Central memory CD4-positive, alpha-beta T cell (primary cell): ENCODE data around the gene MT1E.
"Not testable (repeated sequence)": the region's sequence is repeated elsewhere in the genome, so short reads cannot be mapped to it uniquely, and the experiment has no call there.

Experiments
- DNase-seq: peaks from one replicate; pipeline ENCODE4 v3.0.0; 2022
- total RNA-seq, 3 experiments: gene quantifications; one replicate each; lab custom pipeline; 2026; lab: John Stamatoyannopoulos, UW

MT1E gene
- total RNA-seq: 0.16 to 3.9 (median 0.77) reads per million in 3 experiments

DNA sequence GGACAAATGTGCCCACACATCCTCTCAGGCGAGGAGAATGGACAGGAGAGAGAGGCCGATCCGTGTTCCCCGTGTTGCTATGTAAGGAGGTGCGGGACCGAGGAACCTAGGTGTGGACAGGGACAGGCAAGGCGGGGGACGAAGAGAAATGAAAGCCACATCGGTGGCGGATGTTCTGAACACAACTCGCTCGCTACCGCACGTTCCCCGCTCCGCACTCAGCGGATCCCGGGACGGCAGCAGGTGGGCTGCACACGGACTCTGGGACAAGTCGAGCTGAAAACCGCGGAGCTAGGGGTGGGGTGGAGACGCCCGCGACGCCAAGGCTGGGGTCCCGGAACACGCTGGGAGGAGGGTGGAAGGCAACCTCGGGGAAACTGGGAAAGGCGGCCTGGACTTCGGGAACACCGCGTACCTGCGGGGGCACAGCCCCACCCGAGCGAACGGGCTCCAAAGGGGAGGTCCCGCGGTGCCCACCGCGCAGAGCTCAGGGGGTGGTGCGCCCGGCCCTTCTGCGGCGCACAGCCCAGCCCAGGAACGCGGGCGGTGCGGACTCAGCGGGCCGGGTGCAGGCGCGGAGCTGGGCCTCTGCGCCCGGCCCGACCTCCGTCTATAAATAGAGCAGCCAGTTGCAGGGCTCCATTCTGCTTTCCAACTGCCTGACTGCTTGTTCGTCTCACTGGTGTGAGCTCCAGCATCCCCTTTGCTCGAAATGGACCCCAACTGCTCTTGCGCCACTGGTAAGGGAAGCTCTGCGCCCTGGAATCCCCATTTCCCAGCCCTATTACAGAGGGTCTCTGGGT, at the start of gene MT1E:
MT1E (plus strand) TSS at position 642 of the 803 bp plus-strand sequence; CDS start at position 713, 71 bp downstream.
- peak; percentile 33 for DNase-seq

DNA sequence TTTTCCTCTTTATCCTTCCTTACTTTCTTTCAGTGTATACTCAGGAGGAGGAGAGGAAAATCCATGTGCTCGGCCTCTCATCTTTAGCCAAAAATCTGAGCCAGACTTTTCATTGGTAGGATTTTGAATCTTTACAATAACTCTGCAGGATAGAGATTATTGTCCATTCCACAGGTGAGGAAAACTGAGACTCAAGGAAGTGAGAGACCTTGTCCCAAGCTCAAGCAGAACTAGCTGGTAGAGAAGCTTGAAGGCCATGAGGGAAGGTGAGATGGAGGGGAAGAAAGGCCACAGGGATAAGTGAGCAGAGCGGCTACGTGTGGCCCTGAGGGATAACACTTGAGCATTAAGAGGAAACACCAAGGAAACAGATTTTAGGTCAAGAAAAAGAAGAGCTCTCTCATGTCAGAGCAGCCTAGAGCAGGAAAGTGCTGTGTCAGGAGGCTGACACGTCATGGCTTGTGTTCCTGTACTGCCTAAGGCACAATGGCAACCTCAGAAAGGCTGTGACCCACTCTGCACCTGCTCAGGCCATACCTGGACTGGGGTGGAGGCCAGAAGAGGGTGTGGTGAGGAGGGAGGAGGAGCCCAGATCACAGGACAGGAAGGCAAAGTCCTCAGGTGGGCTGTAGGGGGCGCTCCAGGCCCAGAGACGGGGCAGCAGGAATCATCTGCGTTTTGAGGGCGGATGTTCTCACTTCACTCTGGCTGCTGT, 48.8 kb upstream of the MT1E start:
- peak; percentile 85 for DNase-seq

DNA sequence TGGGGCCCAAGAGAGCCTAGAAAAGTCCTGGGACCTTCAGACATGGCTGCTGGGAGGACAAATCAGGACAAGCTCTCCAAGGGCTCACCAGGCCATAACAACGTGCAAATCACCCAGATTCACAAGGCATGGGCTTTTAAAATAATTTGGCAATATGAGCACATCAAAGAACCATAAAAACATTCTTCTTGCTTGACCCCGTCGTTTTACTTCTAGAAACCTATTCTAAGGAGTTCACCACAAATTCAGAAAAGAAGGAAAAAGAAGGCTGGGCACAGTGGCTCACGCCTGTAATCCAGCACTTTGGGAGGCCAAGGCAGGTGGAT, 48.3 kb upstream of the MT1E start:
- DNase-seq: no peak

DNA sequence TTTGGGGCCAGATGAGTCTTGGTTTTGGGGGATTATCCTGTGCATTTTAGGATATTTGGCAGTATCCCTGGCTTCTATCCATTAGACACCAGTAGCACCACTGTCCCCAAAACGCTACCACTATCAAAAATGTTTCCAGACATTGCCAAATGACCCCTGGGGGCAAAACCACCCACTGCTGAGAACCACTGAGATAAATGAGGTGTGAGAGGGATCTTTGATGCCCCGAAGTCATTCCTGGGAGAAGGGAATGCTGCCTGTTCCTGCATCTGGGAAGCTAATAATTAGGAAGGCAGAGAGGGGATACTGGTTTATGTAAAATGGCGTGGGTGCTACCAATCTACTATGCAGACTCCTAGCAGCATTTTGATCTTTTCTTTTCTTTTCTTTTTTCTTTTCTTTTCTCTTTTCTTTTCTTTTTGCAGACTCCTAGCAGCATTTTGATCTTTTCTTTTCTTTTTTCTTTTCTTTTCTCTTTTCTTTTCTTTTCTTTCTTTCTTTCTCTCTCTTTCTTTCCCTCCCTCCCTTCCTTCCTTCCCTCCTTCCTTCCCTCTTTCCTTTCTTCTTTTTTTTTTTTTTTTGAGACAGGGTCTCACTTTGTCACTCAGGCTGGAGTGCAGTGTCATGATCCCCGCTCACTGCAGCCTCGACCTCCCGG, 45.1 kb upstream of the MT1E start:
- no peak for DNase-seq

DNA sequence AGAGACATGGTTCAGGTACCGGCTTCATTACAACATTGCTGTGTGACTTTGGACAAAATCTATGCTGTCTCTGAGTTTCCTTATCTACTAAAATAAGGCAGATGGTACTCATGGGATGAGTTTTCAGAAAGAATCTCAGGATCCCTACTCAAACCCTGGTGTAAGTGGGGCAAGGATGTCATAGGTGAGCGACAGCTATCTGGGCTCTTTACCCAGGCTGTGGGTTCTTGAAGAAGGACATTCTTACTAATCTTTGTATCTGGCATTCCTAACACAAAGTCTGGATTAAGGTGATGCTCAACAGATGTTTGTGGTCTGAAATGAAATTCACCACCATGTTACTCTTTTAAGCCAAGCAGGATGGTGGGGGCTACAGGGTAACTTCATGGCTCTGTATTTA, 42.7 kb upstream of the MT1E start:
- DNase-seq: not testable (repeated sequence)

DNA sequence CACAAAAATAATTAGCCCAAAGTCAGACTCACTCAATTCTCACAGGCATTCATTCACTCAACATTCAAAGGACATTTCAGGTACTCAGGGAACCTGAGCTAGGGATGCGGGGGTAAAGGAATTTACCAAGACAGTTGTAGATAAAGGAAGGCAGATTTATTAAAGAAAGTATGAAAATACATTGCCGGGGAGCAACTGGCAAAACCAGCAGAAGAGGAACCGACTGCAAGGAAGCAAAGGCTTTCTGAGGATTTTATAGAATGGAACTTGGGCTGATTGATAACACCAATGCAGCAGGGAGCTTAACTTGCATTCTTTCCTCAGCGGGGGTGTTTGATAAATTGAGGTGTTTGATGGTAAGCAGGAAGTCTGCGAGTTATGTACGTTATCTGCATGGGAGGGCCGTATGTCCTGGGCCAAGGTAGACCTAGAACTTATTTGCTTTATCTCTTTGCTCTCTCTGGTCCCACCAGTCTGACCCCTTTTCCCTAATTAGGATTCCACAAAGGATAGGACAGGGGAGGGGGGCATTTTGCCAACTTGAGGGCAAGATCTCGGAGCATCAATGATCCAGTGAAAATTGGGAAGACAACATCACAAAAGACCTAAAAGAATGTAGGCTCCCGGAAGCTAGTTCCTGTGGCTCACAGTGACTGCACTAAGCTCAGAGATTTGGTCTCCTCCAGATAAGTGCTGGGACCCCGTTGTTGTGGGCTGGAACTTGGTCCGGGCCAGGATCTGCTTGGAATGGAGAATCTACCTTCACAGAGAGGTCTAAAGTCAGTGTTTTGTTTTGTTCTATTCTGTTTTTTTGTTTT, 42.0 kb upstream of the MT1E start:
- no peak for DNase-seq

DNA sequence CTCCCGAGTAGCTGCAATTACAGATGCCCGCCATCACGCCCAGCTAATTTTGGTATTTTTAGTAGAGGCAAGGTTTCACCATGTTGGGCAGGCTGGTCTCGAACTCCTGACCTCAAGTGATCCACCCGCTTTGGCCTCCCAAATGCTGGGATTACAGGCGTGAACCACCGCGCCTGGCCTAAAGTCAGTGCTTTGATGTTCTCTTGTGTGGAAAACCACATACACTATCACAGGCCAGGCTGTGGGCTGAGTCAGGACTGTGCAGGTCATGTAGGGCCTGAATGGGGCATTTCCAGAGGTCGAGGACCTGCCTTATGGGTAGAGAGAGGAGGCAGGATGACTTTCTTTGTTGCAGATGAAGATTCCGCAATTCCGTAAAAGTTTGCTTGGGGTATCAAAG, 41.3 kb upstream of the MT1E start:
- DNase-seq: no peak

DNA sequence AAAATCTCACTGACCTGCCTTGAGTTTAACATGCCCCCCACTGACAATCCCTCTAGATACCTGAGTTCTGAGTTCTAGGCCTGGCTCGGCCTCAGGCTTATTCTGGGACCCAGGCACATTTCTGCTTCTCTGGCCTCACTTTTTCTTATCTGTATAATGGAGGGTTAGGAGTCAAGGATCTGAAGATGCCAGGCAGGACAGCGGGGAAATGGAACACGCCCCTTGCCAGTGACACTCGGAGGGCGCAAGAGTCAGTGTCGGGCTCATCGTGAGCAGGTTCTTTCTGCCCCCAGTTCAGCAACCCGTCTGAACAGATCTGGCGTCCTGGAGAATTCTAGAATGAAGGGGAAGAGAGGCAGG, 36.8 kb upstream of the MT1E start:
- DNase-seq: no peak

DNA sequence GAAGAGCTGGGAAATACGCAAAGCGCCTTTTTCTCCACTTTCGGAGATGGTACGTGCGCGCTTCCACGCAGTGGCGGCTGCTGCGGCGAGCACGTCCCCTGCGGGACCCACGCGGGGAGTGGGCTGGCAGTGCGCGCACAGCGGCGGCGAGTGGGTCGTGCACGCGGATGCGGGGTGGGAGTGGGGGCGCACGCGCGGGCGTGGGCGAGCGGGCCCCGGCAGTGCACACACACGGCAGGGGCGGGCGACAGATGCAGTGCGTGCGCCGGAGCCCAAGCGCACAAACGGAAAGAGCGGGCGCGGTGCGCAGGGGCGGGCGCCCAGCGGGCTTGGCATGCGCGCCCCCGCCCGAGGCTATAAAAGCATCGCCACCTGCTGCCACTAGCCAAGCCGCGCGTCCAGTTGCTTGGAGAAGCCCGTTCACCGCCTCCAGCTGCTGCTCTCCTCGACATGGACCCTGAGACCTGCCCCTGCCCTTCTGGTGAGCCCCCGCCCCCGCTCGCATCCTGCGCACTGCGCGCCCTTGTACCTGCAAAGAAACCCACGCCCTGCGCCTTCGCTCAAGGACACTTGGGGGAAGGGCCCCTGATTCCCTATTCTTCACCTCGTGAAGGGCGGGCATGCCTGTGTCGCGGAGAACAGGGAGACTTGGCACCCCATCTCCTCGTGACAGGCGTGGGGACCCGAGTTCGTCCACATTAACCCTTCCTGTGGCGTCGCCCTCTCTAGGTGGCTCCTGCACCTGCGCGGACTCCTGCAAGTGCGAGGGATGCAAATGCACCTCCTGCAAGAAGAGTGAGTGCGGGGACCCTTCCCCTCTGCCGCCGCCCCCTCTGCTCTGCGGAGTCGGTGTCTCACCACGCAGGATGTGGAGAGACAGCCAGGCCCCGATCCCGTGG, 36.2 kb upstream of the MT1E start, which contains the start of gene MT3:
MT3 (plus strand) TSS at position 388 of the 899 bp plus-strand sequence; CDS start at position 451, 63 bp downstream.
- no peak for DNase-seq

DNA sequence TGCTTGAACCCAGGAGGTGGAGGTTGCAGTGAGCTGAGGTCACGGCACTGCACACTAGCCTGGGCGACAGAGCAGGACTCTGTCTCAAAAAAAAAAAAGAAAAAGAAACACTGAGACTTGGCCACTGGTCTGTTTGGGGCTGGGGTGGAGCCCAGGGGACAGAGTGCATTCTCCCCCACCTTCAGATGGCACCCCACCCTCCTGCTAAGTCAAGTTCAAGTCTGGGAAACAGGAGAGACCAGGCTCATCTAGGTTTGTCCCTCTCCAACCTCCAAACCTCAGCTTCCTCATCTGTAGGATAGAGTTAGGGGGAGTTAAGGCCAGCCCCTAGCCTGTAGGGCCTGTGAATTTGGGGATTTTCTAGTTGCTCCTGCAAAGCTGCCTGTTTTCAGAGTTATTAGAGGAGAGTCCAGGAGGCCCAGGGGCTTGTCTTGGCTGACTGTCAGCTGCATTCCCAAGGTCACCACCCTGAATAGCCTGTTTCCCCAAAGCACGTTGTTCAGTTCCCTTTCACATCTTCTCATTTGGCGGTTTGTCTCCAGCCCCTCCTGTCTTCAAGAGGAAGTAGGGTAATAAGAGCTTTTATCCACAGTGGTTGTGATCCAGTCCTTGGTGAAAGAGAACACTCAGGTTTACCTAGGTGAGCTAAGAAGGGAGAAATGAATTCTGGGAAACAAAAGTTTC, 34.1 kb upstream of the MT1E start:
- no peak for DNase-seq

DNA sequence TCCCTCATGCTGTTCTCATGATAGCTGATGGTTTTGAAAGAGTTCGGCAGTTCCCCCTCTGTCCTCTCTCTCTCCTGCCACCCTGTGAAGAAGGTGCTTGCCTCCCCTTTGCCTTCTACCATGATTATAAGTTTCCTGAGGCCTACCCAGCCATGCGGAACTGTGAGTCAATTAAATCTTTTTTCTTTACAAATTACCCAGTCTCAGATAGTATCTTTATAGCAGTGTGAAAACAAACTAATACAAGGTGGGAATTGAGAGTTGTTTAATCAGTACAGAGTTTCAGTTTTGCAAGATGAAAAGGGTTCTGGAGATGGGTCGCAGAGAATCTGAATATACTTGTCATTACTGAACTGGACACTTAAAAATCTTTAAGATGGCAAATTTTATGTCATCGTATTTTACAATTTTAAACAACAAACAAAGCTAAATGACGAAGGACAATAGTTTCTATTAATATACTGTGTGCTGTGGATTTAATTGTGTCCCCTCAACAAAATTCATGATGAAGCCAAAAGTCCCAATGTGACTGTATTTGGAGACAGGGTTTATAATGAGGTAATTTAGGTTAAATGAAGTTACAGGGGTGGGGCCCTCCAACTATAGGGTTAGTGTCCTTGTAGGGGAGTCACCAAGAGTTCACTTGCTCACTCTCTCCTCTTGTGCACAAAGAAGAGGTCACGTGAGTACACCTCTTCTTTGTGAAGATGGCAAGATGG, 31.8 kb upstream of the MT1E start:
- DNase-seq: no peak

DNA sequence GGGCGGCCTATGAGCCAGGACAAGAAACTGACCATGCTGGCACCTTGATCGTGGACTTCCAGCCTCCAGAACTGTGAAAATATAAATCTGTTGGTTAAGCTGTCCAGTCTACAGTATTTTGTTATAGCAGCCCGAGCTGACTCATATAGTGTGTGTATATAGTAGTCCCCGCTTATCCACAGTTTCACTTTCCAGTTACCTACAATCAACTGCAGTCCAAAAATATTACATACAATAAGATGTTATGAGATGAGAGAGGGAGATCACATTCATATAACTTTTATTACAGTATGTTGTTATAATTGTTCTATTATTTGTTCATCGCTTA, 31.3 kb upstream of the MT1E start:
- DNase-seq: no peak

DNA sequence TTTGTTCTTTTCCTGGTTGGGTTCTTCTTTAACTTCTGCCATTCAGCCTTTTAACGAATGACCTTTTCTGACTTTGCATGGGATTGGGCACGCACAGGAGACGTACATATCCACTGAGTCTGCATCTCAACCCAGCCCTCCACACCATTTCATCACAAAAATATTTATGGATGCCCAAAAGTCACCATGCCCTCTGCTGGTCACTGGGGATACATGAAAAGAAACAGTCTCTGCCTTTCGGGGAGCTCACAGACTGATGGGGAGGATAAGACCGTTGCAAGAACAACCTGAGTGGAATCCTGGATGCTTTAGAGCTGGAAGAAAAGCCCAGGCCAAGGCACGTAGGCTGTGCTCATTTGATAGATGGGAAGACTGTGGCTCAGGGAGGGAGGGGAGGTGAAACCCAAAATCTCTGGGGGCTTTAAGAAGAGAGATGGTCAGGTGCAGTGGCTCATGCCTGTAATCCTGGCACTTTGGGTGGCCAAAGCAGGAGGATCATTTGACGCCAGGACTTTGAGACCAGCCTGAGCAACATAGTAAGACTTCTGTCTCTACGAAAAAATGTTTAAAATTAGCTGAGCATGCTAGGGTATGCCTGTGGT, 25.1 kb upstream of the MT1E start:
- peak; percentile 19 for DNase-seq

DNA sequence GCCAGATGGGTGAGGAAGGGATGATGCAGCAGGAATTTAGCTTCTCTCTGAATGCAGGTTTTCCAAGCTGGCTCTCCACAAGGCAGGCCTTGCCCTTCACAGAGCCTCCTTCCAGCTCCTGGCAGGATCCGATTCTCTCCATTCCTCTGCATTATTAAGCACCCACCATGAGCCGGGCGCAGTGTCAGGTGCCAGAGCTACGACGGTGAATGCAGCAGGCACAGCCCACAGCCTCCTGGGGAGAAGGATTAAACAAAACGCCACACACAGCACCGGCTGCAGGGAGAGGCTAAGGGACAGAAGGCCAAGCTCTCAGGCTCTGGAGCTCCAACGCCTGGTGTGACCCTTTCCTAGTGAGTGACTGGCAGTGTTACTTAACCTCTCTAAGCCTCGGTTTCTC, 24.3 kb upstream of the MT1E start:
- no peak for DNase-seq

DNA sequence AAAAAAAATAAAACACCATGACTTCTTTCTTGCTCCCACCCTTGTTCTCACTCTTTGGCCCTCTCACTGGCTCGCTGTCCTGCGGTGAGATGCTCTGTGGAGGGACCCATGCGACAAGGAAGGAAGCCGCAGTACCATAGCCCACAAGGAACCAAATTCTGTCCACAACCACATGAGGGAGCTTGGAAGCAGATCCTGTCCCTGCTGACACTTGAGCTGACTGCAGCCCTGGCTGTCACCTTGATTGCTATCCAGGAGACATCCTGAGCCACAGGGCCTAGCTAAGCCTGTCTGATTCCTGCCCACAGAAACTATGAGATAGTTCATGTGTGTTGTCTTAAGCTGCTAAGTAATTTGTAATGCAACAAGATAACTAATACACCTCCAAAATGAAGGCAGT, 22.0 kb upstream of the MT1E start:
- DNase-seq: no peak

DNA sequence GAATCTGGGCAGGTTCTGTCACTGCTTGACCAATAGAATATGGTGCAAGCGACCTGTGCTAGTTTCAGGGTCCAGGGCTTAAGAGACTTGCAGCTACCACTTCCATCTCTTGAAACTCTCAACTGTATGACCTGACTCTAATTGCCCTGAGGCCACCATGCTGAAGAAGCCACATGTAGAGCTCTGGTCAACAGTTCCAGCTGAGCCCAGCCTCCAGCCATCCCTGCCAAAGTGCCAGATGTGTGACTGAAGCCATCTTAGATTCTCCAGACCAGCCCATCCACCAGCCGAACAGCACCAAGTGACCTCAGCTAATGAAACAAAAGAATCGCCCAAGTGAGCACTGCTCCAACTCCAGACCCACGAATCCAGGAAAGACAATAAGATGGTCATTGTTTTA, 20.6 kb upstream of the MT1E start:
- no peak for DNase-seq

DNA sequence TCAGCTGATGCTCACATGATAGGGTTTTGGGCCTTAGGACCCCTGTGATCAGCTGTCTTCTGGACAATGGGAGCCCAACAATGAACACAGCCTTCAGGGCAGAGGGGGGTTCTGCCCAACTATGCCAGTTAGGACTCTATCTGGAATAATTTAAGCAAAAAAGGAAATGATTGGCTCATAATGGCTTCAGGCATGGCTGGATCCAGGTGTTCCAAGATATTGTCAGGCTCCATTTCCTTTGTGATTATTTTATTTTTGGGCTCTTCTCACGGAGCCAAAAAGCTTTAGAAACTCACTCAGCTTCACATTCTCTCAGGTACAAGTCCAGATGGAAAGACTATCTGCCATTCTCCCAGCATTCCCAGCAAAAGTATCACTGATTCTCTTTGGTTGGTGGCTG, 20.1 kb upstream of the MT1E start:
- no peak for DNase-seq

DNA sequence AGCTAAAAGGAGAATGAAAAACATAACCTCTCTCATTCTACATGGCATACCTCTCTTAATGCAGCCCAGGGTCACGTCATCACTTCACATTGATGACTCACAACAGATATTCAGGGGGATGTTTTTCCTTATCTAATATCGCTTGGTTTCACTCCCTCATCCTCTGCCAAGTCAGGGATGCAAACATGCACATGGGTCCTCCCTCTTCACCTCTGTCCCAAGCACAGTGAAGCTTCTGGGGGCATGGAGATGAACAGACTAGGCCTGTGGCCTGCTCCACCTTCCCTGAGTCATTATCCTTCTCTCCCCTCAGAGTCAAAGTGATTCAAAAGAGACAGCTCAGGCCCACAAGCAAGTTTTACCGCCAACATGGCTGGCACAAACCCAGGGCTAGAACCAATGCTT, 19.5 kb upstream of the MT1E start:
- no peak for DNase-seq

DNA sequence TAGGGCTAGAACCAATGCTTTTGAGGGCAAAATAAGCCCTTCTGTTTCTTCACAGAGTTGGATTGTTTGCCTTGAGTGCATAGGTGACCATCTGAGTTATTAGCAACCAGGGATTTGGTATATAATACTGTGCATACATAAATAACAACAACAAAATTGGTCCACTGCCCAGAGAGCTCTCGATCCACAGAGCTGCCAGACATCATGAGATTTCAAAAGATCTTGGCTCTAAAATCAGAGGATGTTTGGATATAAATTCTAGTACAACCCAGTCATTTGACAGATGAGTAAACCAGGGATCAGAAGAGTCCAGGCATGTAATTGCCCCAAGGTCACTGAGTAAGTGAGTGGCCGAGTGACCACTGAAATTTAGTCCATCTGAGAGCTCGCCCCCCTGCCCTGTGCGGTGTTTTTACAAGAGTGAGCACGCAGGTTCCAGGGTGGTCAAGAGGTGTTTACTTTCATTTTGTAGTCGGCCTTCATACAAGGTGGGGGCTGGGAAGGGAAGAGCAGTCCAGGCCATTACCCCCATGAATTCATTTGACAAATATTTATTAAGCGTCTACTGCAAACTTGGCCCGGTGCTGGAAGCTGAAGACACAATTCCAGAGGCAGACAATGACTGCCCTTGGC, 19.0 kb upstream of the MT1E start:
- DNase-seq: no peak

DNA sequence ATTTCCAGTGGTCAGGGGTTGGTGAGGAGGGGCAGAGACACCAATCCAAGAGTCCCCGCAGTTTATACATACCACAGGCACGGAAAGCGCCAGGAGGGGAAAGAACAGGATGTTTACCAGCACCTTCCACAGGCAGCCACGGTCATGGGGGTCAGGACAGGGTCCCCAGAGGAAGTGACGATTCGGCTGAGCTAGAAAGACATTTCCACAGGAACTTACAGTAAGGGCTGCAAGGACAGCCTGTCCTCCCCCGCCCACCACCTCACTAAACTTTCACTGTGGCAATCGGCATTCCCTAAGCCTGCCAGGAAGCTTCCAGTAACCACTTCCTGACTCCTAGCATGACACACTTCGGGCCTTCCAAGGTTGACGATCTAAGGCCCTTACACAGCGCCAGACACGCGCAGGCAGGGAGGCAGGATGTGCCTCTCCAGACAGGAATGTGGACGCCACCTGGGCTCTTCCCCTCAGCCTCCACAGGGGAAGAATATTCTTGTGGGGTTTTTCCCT, 18.4 kb upstream of the MT1E start:
- no peak for DNase-seq
